GM12875 (cell line): ENCODE results near the gene NDRG4.

ENCODE experiments used
- H3K4me3 ChIP-seq: one replicate; pipeline ENCODE4 v1.5.1; 2011; ENCODE audit warnings: low read depth, low read length, control low read depth
- TF ChIP-seq, protein P1 (sequence below): IDR thresholded peaks from 2 replicates; pipeline ENCODE4 v1.5.1; 2011; ENCODE audit warnings: low read depth, mild to moderate bottlenecking, control low read depth, inconsistent platforms, low read length, moderate library complexity, borderline replicate concordance; ENCODE audit not compliant: insufficient read depth

NDRG4 gene

GRCh38 chr16:58476791-58477190 lies 23.2 kb upstream of the NDRG4 start:
- TF ChIP-seq, protein P1, sequence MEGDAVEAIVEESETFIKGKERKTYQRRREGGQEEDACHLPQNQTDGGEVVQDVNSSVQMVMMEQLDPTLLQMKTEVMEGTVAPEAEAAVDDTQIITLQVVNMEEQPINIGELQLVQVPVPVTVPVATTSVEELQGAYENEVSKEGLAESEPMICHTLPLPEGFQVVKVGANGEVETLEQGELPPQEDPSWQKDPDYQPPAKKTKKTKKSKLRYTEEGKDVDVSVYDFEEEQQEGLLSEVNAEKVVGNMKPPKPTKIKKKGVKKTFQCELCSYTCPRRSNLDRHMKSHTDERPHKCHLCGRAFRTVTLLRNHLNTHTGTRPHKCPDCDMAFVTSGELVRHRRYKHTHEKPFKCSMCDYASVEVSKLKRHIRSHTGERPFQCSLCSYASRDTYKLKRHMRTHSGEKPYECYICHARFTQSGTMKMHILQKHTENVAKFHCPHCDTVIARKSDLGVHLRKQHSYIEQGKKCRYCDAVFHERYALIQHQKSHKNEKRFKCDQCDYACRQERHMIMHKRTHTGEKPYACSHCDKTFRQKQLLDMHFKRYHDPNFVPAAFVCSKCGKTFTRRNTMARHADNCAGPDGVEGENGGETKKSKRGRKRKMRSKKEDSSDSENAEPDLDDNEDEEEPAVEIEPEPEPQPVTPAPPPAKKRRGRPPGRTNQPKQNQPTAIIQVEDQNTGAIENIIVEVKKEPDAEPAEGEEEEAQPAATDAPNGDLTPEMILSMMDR, result no peak
- H3K4me3 ChIP-seq, result no peak overlapping the region

DNA sequence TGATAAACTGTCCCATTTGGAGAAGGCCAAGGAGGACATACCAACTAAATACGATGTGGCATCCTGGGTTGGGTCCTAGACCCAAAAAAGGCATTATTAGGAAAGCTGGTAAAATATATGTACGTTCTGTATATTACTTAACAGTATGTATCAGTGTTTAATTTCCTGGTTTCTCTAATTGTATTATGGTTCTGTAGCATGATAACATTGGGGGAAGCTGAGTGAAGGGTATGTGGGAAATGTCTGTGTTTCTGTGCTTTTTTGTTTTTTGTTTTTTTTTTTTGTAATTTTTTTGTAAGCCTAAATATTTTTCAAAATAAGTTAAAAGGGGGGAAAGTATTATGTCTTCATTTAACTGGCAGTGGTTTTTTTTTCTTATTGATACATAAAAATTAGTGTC lies 21.5 kb upstream of the NDRG4 start:
- TF ChIP-seq, protein P1, result no peak

DNA sequence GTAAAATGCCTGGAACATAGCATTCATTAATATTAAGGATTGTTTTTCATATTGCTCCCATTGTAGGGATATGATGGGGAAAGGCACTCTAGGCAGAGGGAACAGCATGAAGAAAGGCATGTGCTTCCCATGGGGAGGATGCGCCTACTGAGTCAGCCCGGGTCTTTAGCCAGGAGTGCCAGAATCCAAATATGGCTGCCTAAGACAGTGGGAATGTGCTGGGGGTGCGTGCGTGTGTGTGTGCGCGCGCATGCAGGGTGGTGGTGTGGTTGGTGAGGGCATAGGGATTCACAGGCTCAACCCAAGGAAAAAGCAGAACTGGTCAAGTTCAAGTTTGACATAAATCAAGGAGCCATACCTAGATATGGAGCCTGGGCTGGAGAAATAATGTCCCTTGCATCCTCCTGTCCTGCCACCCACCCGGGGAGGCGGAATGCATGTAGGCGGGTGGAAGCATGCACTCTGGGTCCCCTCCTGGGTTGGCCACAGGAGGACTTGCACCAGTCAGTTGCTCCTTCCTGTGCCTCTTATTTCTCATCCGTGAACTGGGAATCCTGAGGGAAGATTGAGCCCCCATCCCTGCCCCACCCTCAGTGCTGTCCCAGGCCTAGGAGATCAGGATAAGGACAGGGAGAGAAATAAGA lies 18.6 kb upstream of the NDRG4 start:
- TF ChIP-seq, protein P1, result no peak
- no peak overlapping the region for H3K4me3 ChIP-seq

More for the DNA sequence above, 21.5 kb upstream of the NDRG4 start:
- H3K4me3 ChIP-seq, result no peak overlapping the region

DNA sequence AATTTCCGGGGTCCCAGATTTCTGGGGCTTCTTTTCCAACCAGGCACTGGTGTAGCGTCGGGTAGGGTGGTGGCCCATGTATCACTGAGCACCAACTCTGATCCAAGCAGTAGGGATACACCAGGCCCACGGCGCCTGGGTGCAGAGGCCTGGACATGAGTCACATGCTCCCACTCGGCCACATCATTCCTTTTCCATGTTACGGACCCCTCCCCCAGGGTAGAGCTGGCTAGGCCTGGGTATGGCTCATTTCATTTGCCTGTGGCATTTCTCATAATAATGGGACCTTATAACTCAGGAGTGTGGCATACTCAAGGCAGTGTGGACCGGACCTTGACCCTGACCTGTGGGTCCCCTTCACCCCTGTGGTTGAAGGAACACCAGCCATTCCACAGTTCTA lies 18.0 kb upstream of the NDRG4 start:
- TF ChIP-seq, protein P1, result no peak
- H3K4me3 ChIP-seq, result no peak overlapping the region

DNA sequence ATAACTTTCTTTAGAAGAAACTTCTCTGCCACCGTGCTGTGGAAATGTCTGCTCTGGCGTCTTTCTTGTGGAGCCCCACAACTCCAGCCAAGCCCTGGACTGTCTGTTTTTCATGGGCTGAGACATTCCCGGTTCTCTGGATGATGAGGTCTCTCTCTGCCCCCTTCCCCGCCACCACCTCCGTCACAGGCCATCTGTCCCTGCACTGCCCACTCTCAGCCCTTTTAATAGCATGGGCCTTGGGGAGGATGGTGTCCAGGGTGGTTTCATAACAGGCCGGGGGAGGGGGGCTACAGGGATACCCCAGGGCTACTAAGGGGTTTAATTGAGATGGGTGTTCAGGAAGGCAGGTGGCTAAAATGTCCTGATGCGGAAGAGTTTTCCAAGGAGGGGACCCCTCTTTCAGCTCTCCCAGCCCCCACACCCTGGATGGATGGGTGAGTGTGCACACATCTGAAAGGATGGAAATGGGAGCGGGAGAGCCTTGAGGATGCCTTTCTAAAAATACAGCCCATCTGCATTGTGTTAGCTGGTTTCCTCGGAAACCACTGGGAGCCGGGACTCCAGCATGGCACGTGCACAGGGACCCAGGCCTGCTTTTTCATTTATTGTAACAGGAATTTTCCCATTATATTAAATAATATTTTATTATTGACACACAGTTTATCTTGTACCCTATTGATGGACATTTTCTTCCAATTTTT lies 14.6 kb upstream of the NDRG4 start:
- TF ChIP-seq, protein P1, result no peak
- no peak overlapping the region for H3K4me3 ChIP-seq

- TF ChIP-seq, protein P1, result peak; percentile 93
- H3K4me3 ChIP-seq, result no peak overlapping the region
These were observed 12.2 kb upstream of the NDRG4 start for GRCh38 chr16:58487566-58488351.
